ENCODE measurements around the gene SPHK2. TPM values are rescaled to one million over a fixed set of nuclear protein-coding genes. Genes with fewer than 3 reads are reported as not detected.

The SPHK2 gene
- polyA plus RNA-seq, 3 donors, result 8.5 to 9.4 (median 9.1) TPM

GRCh38 chr19:48606463-48607358, 12.6 kb upstream of the SPHK2 start, which contains the start of gene SPACA4:
Gene SPACA4 (plus strand): TSS chr19:48606742. CDS start chr19:48606979, 237 bp downstream.
- Mint-ChIP-seq H3K36me3 (no peaks in the 10 kb centered on the region), H3K9me3 (no peaks in the 10 kb centered on the region), H3K4me1 (peaks cover 7% of the 10 kb centered on the region), H3K27ac (peak within 1 kb of the TSS in 2 of 7 donors; percentile 30 to 53), H3K27me3 (ENCODE audit: low read depth in 3 of 3) (peaks cover 3 to 6% (median 4%) of the 10 kb centered on the region in 3 donors), H3K4me3 (no peak within 1 kb of the TSS)
- TF ChIP-seq CTCF (IDR thresholded peaks at IDR 0.05), result no peak
- intact Hi-C loops (cut with micrococcal nuclease), result no loop called here
- 94% methylated on average over 36 of the region's 39 CpGs for WGBS (ENCODE audit: insufficient coverage)
- Histone ChIP-seq H3K9me3 (replicated peaks in 1 of 2; ENCODE audit: control insufficient read depth in 1 of 2, insufficient read depth in 1 of 2, low read length in 2 of 2) (no peaks in the 10 kb centered on the region), H3K36me3 (replicated peaks in 1 of 2; ENCODE audit: control insufficient read depth in 1 of 2, insufficient read depth in 2 of 2, low read length in 2 of 2) (no peaks in the 10 kb centered on the region), H3K27ac (ENCODE audit: low read depth in 1 of 2, low read length in 2 of 2) (no peak within 1 kb of the TSS), H2AFZ (ENCODE audit: insufficient read depth, low read depth, low read length, poor library complexity, severe bottlenecking) (no peak within 1 kb of the TSS), H3K4me3 (replicated peaks in 1 of 3; ENCODE audit: low read depth in 2 of 3, low read length in 3 of 3) (no peak within 1 kb of the TSS), H3K27me3 (ENCODE audit: control insufficient read depth in 2 of 2, insufficient read depth in 2 of 2, low read length in 2 of 2) (no peaks in the 10 kb centered on the region), H3K79me2 (ENCODE audit: insufficient read depth, low read length) (no peaks in the 10 kb centered on the region), H3K4me2 (replicated peaks; ENCODE audit: extremely low read depth, low read length, poor library complexity, severe bottlenecking) (no peak within 1 kb of the TSS), H3K4me1 (ENCODE audit: control insufficient read depth in 1 of 2, insufficient read depth in 2 of 2, low read length in 2 of 2) (peaks cover 3 to 7% of the 10 kb centered on the region in 2 donors), H4K20me1 (ENCODE audit: insufficient read depth, low read length) (no peaks in the 10 kb centered on the region), H3K9ac (ENCODE audit: insufficient read depth, low read length, poor library complexity, severe bottlenecking) (no peak within 1 kb of the TSS)
- DNase-seq, result no peak

GRCh38 chr19:48607359-48607755, 11.9 kb upstream of the SPHK2 start:
- no peaks in the 10 kb centered on the region for H3K79me2 ChIP-seq (ENCODE audit: insufficient read depth, low read length)
- 90% methylated on average over 5 of the region's 7 CpGs for WGBS (ENCODE audit: insufficient coverage)
- Mint-ChIP-seq H3K27me3 (ENCODE audit: low read depth in 3 of 3) (peaks cover 3 to 4% (median 3%) of the 10 kb centered on the region in 3 donors), H3K9me3 (no peaks in the 10 kb centered on the region), H3K27ac (no peak overlapping the region), H3K4me1 (peaks cover 5% of the 10 kb centered on the region), H3K36me3 (no peaks in the 10 kb centered on the region), H3K4me3 (no peak overlapping the region)
- H3K27ac ChIP-seq (ENCODE audit: low read depth in 1 of 2, low read length in 2 of 2), result no peak overlapping the region
- no peaks in the 10 kb centered on the region for H3K9me3 ChIP-seq (replicated peaks in 1 of 2; ENCODE audit: control insufficient read depth in 1 of 2, insufficient read depth in 1 of 2, low read length in 2 of 2)
- TF ChIP-seq CTCF (IDR thresholded peaks at IDR 0.05), result no peak
- H3K4me3 ChIP-seq (replicated peaks in 1 of 3; ENCODE audit: low read depth in 2 of 3, low read length in 3 of 3), result no peak overlapping the region
- H3K36me3 ChIP-seq (replicated peaks in 1 of 2; ENCODE audit: control insufficient read depth in 1 of 2, insufficient read depth in 2 of 2, low read length in 2 of 2), result no peaks in the 10 kb centered on the region
- no peak for DNase-seq
- H3K4me2 ChIP-seq (replicated peaks; ENCODE audit: extremely low read depth, low read length, poor library complexity, severe bottlenecking), result no peak overlapping the region
- no peaks in the 10 kb centered on the region for H4K20me1 ChIP-seq (ENCODE audit: insufficient read depth, low read length)
- H2AFZ ChIP-seq (ENCODE audit: insufficient read depth, low read depth, low read length, poor library complexity, severe bottlenecking), result no peak overlapping the region
- peaks cover 3 to 7% of the 10 kb centered on the region in 2 donors for H3K4me1 ChIP-seq (ENCODE audit: control insufficient read depth in 1 of 2, insufficient read depth in 2 of 2, low read length in 2 of 2)
- intact Hi-C loops (cut with micrococcal nuclease), result no loop called here
- no peaks in the 10 kb centered on the region for H3K27me3 ChIP-seq (ENCODE audit: control insufficient read depth in 2 of 2, insufficient read depth in 2 of 2, low read length in 2 of 2)
- H3K9ac ChIP-seq (ENCODE audit: insufficient read depth, low read length, poor library complexity, severe bottlenecking), result no peak overlapping the region
